HG03460 (cell line): ENCODE measurements around the gene HOMER2.
A peak's percentile ranks its signal among the peaks of the same experiment; 100 is the strongest.
"Not testable (repeated sequence)": the region's sequence is repeated elsewhere in the genome, so short reads cannot be mapped to it uniquely, and the experiment has no call there.

ENCODE experiments used
- ATAC-seq: cut with Tn5 transposase; IDR thresholded peaks from one replicate; pipeline ENCODE4 v1.9.1; 2021; ENCODE audit not compliant: unreplicated experiment

The HOMER2 gene

DNA sequence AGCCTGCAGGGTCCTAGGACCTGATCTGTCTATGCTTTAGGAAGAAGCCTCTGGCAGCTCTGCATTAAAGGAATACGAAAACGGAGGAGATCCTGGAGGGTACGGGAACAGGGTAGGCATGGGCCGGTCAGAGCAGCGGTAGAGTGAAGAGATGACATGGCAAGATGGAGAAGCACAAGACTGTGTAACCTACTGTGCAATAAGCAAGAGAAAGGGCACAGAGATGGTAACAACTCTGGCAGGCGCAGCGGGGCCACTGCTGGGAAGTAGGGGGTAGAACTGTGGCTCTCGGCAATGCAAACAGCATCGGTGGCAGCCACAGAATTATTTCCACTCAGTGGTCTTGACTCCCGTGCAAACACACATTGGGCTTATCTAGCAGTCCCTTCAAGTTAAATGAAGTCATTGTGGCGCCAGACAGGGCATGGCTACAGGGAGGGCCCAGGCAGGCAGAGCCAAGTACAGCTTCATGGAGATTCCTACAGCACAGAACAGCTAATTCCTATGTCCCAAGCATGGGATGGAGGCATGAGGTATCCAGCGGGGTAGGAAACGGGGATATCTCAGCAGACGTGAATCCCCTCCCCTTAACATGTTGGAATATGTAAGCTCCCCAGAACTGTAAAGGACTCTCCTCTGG lies 114.3 kb downstream of the HOMER2 start:
- no peak for ATAC-seq

DNA sequence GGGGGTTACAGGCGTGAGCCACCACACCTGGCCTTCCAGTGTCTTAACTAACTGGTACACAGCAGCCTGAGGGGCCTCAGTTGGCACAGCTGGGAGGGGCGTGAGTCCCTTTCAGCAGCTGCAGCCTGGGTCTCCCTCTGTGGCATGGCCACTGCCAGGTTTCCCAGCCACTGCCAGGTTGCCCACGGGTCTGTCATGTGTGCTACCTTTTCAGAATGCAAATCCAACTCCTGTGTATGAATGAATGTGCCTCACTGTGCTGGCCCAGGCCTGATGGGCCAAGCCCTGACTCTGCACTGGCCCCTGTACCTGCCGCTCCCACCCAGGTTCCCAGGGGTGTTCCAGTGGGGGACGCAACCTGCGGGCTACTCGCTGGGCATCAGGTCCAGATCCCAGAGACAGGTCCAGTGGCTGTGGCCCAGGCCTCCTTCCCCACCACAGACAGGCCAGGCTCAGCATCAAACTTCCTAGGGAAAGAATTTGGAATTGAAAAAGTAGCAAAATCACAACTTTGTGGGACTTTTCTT lies 117.1 kb downstream of the HOMER2 start:
- ATAC-seq: no peak

DNA sequence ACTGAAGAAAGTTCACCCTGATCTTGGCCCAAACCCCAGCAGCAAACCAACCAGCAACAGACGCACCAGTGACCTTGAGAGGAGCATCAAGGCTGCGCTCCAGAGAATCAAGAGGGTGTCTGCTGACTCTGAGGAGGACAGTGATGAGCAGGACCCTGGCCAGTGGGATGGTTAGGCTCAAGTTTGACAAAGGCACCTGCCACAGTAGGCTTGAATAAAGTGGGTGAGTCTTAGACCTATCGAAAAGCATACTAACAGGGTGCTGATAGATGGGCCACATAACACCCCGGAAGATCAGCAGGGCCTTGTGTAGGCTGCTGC lies 119.2 kb downstream of the HOMER2 start:
- no peak for ATAC-seq

DNA sequence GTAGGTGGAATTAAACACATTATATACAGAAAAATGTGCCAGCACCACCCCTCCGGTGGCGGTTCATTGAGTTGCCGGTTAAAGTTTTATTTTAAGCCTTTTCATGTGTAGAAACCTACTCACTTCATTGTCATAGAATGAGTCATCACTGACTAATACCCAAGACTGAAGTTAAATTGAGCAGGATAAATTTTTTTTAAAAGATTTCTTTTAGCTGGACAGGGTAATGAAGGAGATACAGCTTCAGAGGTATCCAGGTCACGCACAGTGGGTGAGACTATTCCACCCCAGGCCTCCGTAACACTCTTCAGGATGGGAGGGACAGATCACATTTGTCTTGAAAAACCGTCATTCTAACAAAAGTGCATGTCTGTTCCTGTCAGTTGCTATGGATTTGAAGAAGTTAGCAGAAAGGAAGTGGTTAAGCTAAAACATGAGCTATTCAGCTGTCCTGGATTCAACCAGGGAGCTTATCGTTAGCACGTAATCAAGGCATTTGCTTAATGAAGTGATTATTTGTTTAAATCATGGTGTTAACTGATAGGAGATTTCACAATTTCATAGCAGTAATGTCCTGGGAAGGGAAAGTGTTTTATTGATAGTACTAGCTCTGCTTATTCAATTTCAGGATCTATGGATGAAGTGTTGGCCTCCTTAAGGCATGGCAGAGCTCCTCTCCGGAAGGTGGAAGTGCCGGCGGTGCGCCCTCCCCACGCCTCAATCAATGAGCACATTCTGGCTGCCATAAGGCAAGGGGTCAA lies 119.7 kb downstream of the HOMER2 start:
- peak; percentile 85 for ATAC-seq

DNA sequence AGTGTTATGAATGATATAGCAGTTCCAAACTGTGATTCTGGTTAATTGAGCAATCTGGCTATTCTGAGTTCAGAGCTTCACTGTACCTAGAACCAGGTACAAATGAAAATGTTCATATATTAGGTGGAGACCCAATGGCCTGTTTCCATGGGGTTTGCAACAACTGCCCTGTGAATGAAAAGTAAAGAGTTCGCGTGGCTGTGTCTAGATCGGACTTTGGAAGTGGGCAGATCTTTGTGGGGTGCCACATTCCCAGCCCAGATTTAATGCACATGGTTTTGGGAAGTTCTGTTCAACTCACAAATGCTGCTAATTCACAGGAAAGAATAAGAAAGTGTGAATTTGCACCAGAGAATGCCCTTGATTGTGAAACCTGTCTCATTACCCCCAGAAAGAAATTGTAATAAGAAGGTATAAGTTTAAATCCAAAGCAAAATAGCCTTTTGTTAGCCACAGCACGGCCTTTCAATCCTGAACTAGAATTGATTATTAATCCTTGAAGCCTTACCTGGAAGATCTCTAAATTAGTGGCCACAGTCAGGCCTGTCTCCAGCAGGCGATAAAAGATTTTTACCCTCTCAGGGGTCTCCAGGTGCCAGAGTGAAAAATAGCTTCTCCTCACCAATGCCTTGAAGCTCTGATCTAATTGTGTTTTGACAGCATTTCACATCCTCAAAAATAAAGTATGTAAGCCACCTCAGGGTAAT lies 120.5 kb downstream of the HOMER2 start:
- no peak for ATAC-seq

GRCh38 chr15:82830427-82831173 lies 121.9 kb downstream of the HOMER2 start:
- ATAC-seq: no peak

- no peak for ATAC-seq
Measured at GRCh38 chr15:82829234-82829633, 123.3 kb downstream of the HOMER2 start.

DNA sequence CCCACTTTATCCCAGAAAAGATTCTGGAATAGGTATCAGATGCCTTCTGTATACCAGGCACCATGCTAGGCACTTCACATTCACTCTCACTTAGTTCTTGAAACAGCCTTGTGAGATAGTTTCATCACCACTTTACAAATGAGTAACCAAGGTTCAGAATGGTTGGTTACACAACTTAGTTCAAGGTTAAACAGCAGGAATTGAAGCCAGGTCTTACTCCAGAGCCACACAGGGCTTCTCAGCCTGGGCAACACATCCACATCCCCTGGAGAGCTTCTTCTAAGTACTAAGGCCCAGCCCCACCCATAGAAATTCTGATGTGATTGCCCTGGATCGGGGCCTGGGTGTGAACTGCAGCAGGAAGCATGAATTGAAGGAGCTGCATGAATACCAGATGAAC lies 124.4 kb downstream of the HOMER2 start:
- ATAC-seq: no peak

GRCh38 chr15:82823049-82823448 lies 129.5 kb downstream of the HOMER2 start:
- ATAC-seq: no peak

- ATAC-seq: not testable (repeated sequence)
Measured at GRCh38 chr15:82821851-82822250, 130.7 kb downstream of the HOMER2 start.

DNA sequence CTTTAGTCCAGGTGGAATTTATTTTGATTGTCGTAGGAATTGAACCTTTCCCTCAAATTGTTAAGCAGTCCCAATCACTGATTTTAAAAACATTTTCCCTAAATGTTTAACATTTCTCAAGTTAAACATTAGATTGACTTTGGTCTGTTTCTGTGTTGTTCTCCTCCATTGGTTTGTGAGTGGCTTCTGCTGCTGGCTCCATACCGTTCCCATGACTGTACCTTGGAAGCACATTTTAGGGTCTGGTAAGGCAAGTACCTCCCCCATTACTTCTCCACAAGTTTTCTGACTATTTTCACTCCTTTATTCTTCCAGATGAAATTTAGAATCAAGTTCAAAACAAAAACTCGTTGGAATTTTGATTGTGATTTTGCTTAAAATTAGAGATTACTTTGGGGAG lies 131.1 kb downstream of the HOMER2 start:
- not testable (repeated sequence) for ATAC-seq

GRCh38 chr15:82820128-82820527 lies 132.4 kb downstream of the HOMER2 start:
- no peak for ATAC-seq

DNA sequence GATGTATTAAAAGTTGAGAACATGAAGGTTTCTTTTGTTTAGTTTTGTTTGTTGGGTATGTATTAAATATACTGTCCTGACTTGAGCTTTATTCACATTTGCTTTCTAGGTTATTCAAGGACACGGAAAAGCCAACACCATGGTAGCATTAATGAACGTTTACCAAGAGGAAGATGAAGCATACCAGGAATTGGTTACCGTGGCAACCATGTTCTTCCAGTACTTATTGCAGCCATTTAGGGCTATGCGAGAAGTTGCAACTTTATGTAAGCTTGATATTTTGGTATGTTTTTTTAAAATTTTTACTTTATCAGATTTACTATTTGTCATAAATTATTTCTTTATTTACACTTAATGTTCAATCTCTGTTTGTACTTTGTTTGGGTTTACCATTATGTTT lies 139.5 kb downstream of the HOMER2 start:
- no peak for ATAC-seq

DNA sequence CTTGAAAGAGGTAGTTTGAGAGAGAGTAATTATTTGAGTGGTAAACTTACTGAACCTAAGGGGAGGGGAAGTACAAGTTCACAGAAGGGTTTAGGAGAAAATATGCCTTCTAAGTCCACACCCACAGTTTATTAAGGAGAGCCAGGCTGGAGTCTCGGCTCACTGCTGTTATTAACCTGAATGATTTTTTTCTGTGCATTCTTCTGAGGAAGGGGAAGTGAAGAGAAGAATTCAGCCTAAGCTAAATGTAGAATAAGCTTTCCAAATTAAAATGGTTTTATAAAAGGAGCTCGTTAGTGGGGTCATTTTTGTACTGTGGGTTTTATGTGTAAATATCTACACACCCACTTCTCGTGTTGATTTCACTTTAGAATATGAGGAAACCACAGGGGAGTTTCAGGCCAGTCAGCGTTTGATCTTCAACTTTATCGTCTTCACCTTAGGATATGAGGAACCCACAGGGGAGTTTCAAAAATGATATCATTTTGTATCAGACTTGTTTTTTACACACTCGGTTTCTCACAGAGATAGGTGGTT lies 141.6 kb downstream of the HOMER2 start:
- no peak for ATAC-seq

GRCh38 chr15:82810061-82810889 lies 142.2 kb downstream of the HOMER2 start:
- ATAC-seq: peak; percentile 15

GRCh38 chr15:82809308-82810060 lies 143.0 kb downstream of the HOMER2 start, which contains the start of gene WHAMM:
TSS of gene WHAMM (plus strand) at chr15:82809628. CDS start at chr15:82809727, 99 bp downstream.
- peak; percentile 77 for ATAC-seq

DNA sequence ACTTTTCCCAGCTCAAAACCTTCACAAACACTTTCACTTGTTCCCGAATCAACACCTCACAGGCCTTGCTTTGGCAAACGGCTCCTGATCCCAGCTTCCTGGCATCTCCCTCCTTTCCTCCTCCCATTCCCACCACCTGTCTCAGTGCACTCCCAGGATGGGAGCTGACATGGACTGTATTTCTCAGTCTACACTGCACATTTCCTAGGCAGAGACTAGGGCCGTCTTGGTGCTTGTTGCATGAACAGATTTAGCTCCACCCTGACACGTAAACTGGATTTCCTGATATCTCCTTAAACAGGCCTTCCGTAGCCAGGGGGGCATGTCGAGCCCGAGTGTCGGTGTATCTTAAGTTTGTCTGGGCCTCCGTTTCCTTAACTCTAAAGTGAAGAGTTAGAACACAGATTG lies 143.9 kb downstream of the HOMER2 start:
- no peak for ATAC-seq

- ATAC-seq: no peak
Measured at GRCh38 chr15:82807920-82808633, 144.4 kb downstream of the HOMER2 start.

GRCh38 chr15:82805994-82806406 lies 146.5 kb downstream of the HOMER2 start, which contains the start of gene FSD2:
TSS of gene FSD2 (minus strand) at chr15:82806069. CDS start at chr15:82787390, 18,679 bp downstream.
- peak; percentile 68 for ATAC-seq
